CD14-positive monocyte (primary cell): ENCODE results near the gene CADM1. TPM values are rescaled to one million over a fixed set of nuclear protein-coding genes. Genes with fewer than 3 reads are reported as not detected.

Source experiments
- DNase-seq, 3 donors: peaks; one replicate each; pipeline ENCODE4 v3.0.0-alpha.2; 2011 to 2022
- H2AFZ ChIP-seq: 2 replicates; pipeline ENCODE4 v1.6.0; 2012; ENCODE audit warnings: mild to moderate bottlenecking, low read depth, low read length, inconsistent platforms; ENCODE audit not compliant: insufficient read depth, poor library complexity, severe bottlenecking
- H3K27ac ChIP-seq, 2 donors: 1 replicate in 1 of 2; 2 replicates in 1 of 2; pipeline ENCODE4 v1.5.1; 2012 to 2013; ENCODE audit warnings: low read length in 2 of 2, control low read depth in 1 of 2, inconsistent platforms in 1 of 2, low read depth in 1 of 2, mild to moderate bottlenecking in 1 of 2
- H3K27me3 ChIP-seq, 2 donors: one replicate each; pipeline versions ENCODE4 v1.6.0 to v1.6.1; 2011 to 2013; ENCODE audit warnings: low read length in 2 of 2; ENCODE audit not compliant: control insufficient read depth in 2 of 2, insufficient read depth in 2 of 2
- H3K36me3 ChIP-seq, 2 donors: replicated peaks in 1 of 2; 1 replicate in 1 of 2; 2 replicates in 1 of 2; pipeline versions ENCODE4 v1.5.1 to v1.6.1; 2012 to 2013; ENCODE audit warnings: low read length in 2 of 2, control low read depth in 1 of 2, inconsistent platforms in 1 of 2, mild to moderate bottlenecking in 1 of 2; ENCODE audit not compliant: insufficient read depth in 2 of 2, control insufficient read depth in 1 of 2
- H3K4me1 ChIP-seq, 2 donors: 1 replicate in 1 of 2; 2 replicates in 1 of 2; pipeline versions ENCODE4 v1.5.1 to v1.6.1; 2012 to 2013; ENCODE audit warnings: low read length in 2 of 2, control low read depth in 1 of 2, inconsistent platforms in 1 of 2, mild to moderate bottlenecking in 1 of 2, moderate library complexity in 1 of 2; ENCODE audit not compliant: insufficient read depth in 2 of 2, control insufficient read depth in 1 of 2
- H3K4me2 ChIP-seq: replicated peaks from 2 replicates; pipeline ENCODE3; 2012; ENCODE audit warnings: low read length, moderate library complexity, mild to moderate bottlenecking; ENCODE audit not compliant: poor library complexity, severe bottlenecking; ENCODE audit errors: extremely low read depth
- H3K4me3 ChIP-seq, 3 experiments: fragments of 200-600 bp in 1 of 3; sonication (generic) in 1 of 3; replicated peaks in 1 of 3; 1 replicate in 2 of 3; 2 replicates in 1 of 3; pipeline ENCODE4 v1.5.1; 2011 to 2013; ENCODE audit warnings: low read length in 3 of 3, mild to moderate bottlenecking in 3 of 3, control low read depth in 2 of 3, low read depth in 2 of 3, inconsistent platforms in 1 of 3, moderate library complexity in 1 of 3
- H3K79me2 ChIP-seq: 2 replicates; pipeline ENCODE4 v1.6.0; 2012; ENCODE audit warnings: mild to moderate bottlenecking, control low read depth, inconsistent platforms, low read length, moderate library complexity; ENCODE audit not compliant: insufficient read depth
- H3K9ac ChIP-seq: 2 replicates; pipeline ENCODE4 v1.6.0; 2017; ENCODE audit warnings: low read length, mild to moderate bottlenecking; ENCODE audit not compliant: insufficient read depth, poor library complexity, severe bottlenecking
- H3K9me3 ChIP-seq, 2 donors: replicated peaks in 1 of 2; 1 replicate in 1 of 2; 2 replicates in 1 of 2; pipeline versions ENCODE4 v1.5.1 to v1.6.1; 2012 to 2013; ENCODE audit warnings: low read length in 2 of 2, control low read depth in 1 of 2; ENCODE audit not compliant: control insufficient read depth in 1 of 2, insufficient read depth in 1 of 2
- H4K20me1 ChIP-seq: 2 replicates; pipeline ENCODE4 v1.6.0; 2012; ENCODE audit warnings: mild to moderate bottlenecking, low read length, control low read depth, moderate library complexity; ENCODE audit not compliant: insufficient read depth
- H3K27ac Mint-ChIP-seq, 7 donors: one replicate each; pipeline ENCODE4 v1.8.0; 2020; ENCODE audit warnings: mild to moderate bottlenecking in 7 of 7, mixed read lengths in 7 of 7, moderate library complexity in 6 of 7, inconsistent platforms in 2 of 7
- H3K27me3 Mint-ChIP-seq, 3 donors: one replicate each; pipeline ENCODE4 v1.8.0; 2021 to 2022; ENCODE audit warnings: low read depth in 3 of 3, mild to moderate bottlenecking in 3 of 3, mixed read lengths in 3 of 3, moderate library complexity in 3 of 3, inconsistent platforms in 1 of 3
- H3K36me3 Mint-ChIP-seq, 2 donors: one replicate each; pipeline ENCODE4 v1.8.0; 2020; ENCODE audit warnings: mixed read lengths in 2 of 2, inconsistent platforms in 1 of 2, mild to moderate bottlenecking in 1 of 2
- H3K4me1 Mint-ChIP-seq: one replicate; pipeline ENCODE4 v1.8.0; 2020; ENCODE audit warnings: mild to moderate bottlenecking, mixed read lengths
- H3K4me3 Mint-ChIP-seq, 2 donors: one replicate each; pipeline ENCODE4 v1.8.0; 2020; ENCODE audit warnings: mild to moderate bottlenecking in 2 of 2, mixed read lengths in 2 of 2, moderate library complexity in 1 of 2
- H3K9me3 Mint-ChIP-seq, 7 donors: one replicate each; pipeline ENCODE4 v1.8.0; 2020 to 2022; ENCODE audit warnings: mixed read lengths in 7 of 7, mild to moderate bottlenecking in 6 of 7, moderate library complexity in 6 of 7, inconsistent platforms in 2 of 7
- WGBS: methylation state at CpG from one replicate; pipeline ENCODE4 v1.1.5; 2013; ENCODE audit warnings: missing lambda C conversion rate; ENCODE audit not compliant: insufficient coverage; 5-methylcytosine and 5-hydroxymethylcytosine counted together
- intact Hi-C, 2 donors: fragments of 100-400 bp; cut with micrococcal nuclease; formaldehyde crosslinking; loops; one replicate each; pipeline versions ENCODE4 v1.15.0 to v1.15.1; 2023
- polyA plus RNA-seq, 3 donors: library from polyadenylated mRNA; depleted of rRNA in 1 of 3; unstranded in 2 of 3; stranded (reverse) in 1 of 3; fragments of 300-500 nt in 2 of 3; fragments of >200 nt in 1 of 3; fragmentation: Illumina TruSeq in 2 of 3; gene quantifications; 1 replicate in 2 of 3; 2 replicates in 1 of 3; pipeline ENCODE4 v1.2.3, GENCODE V29; 2012 to 2021
- TF ChIP-seq, protein P1 (sequence below): fragments of 200-600 bp; IDR thresholded peaks from one replicate; pipeline ENCODE4 v1.8.0; 2022; ENCODE audit warnings: antibody characterized with exemption, mild to moderate bottlenecking

The CADM1 gene
- polyA plus RNA-seq, 3 donors = not detected

- H2AFZ ChIP-seq = no peak overlapping the region
- no peaks in the 10 kb centered on the region for H3K27me3 ChIP-seq
- intact Hi-C loops = no loop called here
- TF ChIP-seq, protein P1, sequence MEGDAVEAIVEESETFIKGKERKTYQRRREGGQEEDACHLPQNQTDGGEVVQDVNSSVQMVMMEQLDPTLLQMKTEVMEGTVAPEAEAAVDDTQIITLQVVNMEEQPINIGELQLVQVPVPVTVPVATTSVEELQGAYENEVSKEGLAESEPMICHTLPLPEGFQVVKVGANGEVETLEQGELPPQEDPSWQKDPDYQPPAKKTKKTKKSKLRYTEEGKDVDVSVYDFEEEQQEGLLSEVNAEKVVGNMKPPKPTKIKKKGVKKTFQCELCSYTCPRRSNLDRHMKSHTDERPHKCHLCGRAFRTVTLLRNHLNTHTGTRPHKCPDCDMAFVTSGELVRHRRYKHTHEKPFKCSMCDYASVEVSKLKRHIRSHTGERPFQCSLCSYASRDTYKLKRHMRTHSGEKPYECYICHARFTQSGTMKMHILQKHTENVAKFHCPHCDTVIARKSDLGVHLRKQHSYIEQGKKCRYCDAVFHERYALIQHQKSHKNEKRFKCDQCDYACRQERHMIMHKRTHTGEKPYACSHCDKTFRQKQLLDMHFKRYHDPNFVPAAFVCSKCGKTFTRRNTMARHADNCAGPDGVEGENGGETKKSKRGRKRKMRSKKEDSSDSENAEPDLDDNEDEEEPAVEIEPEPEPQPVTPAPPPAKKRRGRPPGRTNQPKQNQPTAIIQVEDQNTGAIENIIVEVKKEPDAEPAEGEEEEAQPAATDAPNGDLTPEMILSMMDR = no peak
- H3K4me1 Mint-ChIP-seq = no peaks in the 10 kb centered on the region
- H3K4me3 Mint-ChIP-seq = no peak overlapping the region
- 86% methylated on average over 4 of the region's 10 CpGs for WGBS
- H3K4me3 ChIP-seq = no peak overlapping the region
- no peak for DNase-seq
- no peaks in the 10 kb centered on the region for H3K79me2 ChIP-seq
- H3K36me3 Mint-ChIP-seq = no peaks in the 10 kb centered on the region
- H3K9me3 Mint-ChIP-seq = peaks cover 0 to 6% (median 0%) of the 10 kb centered on the region in 7 donors
- peaks cover 0 to 4% of the 10 kb centered on the region in 2 donors for H3K9me3 ChIP-seq
- H3K4me1 ChIP-seq = no peaks in the 10 kb centered on the region
- H3K9ac ChIP-seq = no peak overlapping the region
- H3K36me3 ChIP-seq = no peaks in the 10 kb centered on the region
- H3K27me3 Mint-ChIP-seq = peaks cover 0 to 5% (median 0%) of the 10 kb centered on the region in 3 donors
- H4K20me1 ChIP-seq = no peaks in the 10 kb centered on the region
- H3K4me2 ChIP-seq = no peak overlapping the region
- no peak overlapping the region for H3K27ac Mint-ChIP-seq
- H3K27ac ChIP-seq = no peak overlapping the region
These were observed 377.6 kb downstream of the CADM1 start for GRCh38 chr11:115126515-115127208.

- TF ChIP-seq, protein P1 = no peak
- no peak for DNase-seq
- H3K27ac Mint-ChIP-seq = no peak overlapping the region
These were observed 378.1 kb downstream of the CADM1 start for GRCh38 chr11:115126092-115126491.

More at GRCh38 chr11:115126092-115126491, 378.1 kb downstream of the CADM1 start:
- Histone ChIP-seq H3K4me2 (no peak overlapping the region), H3K27ac (no peak overlapping the region), H3K79me2 (no peaks in the 10 kb centered on the region), H3K4me3 (no peak overlapping the region), H2AFZ (no peak overlapping the region), H3K27me3 (no peaks in the 10 kb centered on the region), H3K9me3 (peaks cover 0 to 4% of the 10 kb centered on the region in 2 donors), H3K36me3 (no peaks in the 10 kb centered on the region), H3K4me1 (no peaks in the 10 kb centered on the region), H4K20me1 (no peaks in the 10 kb centered on the region), H3K9ac (no peak overlapping the region)
- Mint-ChIP-seq H3K4me3 (no peak overlapping the region), H3K9me3 (peaks cover 0 to 6% (median 0%) of the 10 kb centered on the region in 7 donors), H3K36me3 (no peaks in the 10 kb centered on the region), H3K4me1 (no peaks in the 10 kb centered on the region), H3K27me3 (peaks cover 0 to 5% (median 0%) of the 10 kb centered on the region in 3 donors)
- WGBS = 100% methylated on average over 1 of the region's 2 CpGs
- intact Hi-C loops = no loop called here
